DND-41 (cell line): ENCODE results near the gene MUC5B.
"Not testable (repeated sequence)": the region's sequence is repeated elsewhere in the genome, so short reads cannot be mapped to it uniquely, and the experiment has no call there.

Experiments
- ATAC-seq: fragments of 200-7000 bp; cut with Tn5 transposase; 3 replicates; pipeline ENCODE4 v1.9.1; 2021; ENCODE audit warnings: low read depth; ENCODE audit not compliant: insufficient read depth
- DNase-seq: peaks from one replicate; pipeline ENCODE4 v3.0.0-alpha.2; 2020
- H2AFZ ChIP-seq: 2 replicates; pipeline ENCODE4 v1.6.0; 2012; ENCODE audit warnings: low read depth, low read length
- H3K27ac ChIP-seq: 2 replicates; pipeline ENCODE4 v1.5.1; 2012; ENCODE audit warnings: low read length, inconsistent platforms
- H3K27me3 ChIP-seq: fragments of 200-600 bp; sonication (generic); 2 replicates; pipeline ENCODE4 v1.6.0; 2012; ENCODE audit warnings: low read length, mild to moderate bottlenecking, inconsistent platforms; ENCODE audit not compliant: insufficient read depth, poor library complexity
- H3K36me3 ChIP-seq: 2 replicates; pipeline ENCODE4 v1.5.1; 2012; ENCODE audit warnings: low read length, inconsistent platforms; ENCODE audit not compliant: insufficient read depth
- H3K4me1 ChIP-seq: 2 replicates; pipeline ENCODE4 v1.5.1; 2012; ENCODE audit warnings: mild to moderate bottlenecking, low read length; ENCODE audit not compliant: insufficient read depth
- H3K4me2 ChIP-seq: 2 replicates; pipeline ENCODE4 v1.6.0; 2012; ENCODE audit warnings: mild to moderate bottlenecking, moderate library complexity, low read length, inconsistent platforms; ENCODE audit not compliant: insufficient read depth
- H3K4me3 ChIP-seq, 2 experiments: fragments of 200-600 bp in 1 of 2; shearing (Covaris generic) in 1 of 2; 2 replicates each; pipeline ENCODE4 v1.5.1; 2012 to 2016; ENCODE audit warnings: inconsistent platforms in 2 of 2, low read length in 2 of 2, mild to moderate bottlenecking in 2 of 2, low read depth in 1 of 2, moderate library complexity in 1 of 2
- H3K79me2 ChIP-seq: 2 replicates; pipeline ENCODE4 v1.6.0; 2012; ENCODE audit warnings: low read length, inconsistent platforms; ENCODE audit not compliant: insufficient read depth
- H3K9ac ChIP-seq: 2 replicates; pipeline ENCODE4 v1.6.0; 2012; ENCODE audit warnings: low read depth, mild to moderate bottlenecking, inconsistent platforms, low read length, moderate library complexity
- H3K9me3 ChIP-seq: 2 replicates; pipeline ENCODE4 v1.5.1; 2012; ENCODE audit warnings: low read length, moderate library complexity, mild to moderate bottlenecking, inconsistent platforms; ENCODE audit not compliant: insufficient read depth, severe bottlenecking
- H4K20me1 ChIP-seq: 2 replicates; pipeline ENCODE4 v1.6.0; 2012; ENCODE audit warnings: low read length; ENCODE audit not compliant: insufficient read depth
- EZH2 ChIP-seq: IDR thresholded peaks from 3 replicates; pipeline ENCODE4 v1.6.1; 2012; ENCODE audit warnings: borderline replicate concordance, low read depth, mild to moderate bottlenecking, moderate library complexity, low read length, inconsistent platforms; ENCODE audit not compliant: severe bottlenecking
- TF ChIP-seq, protein P1 (sequence below): IDR thresholded peaks from 2 replicates; pipeline ENCODE4 v1.5.1; 2012; ENCODE audit warnings: borderline replicate concordance, low read length, moderate library complexity, mild to moderate bottlenecking; ENCODE audit not compliant: poor library complexity, severe bottlenecking; ENCODE audit errors: extremely low read depth

MUC5B gene

GRCh38 chr11:1240771-1241170, 17.9 kb downstream of the MUC5B start:
- no peak for ATAC-seq
- TF ChIP-seq, protein P1, sequence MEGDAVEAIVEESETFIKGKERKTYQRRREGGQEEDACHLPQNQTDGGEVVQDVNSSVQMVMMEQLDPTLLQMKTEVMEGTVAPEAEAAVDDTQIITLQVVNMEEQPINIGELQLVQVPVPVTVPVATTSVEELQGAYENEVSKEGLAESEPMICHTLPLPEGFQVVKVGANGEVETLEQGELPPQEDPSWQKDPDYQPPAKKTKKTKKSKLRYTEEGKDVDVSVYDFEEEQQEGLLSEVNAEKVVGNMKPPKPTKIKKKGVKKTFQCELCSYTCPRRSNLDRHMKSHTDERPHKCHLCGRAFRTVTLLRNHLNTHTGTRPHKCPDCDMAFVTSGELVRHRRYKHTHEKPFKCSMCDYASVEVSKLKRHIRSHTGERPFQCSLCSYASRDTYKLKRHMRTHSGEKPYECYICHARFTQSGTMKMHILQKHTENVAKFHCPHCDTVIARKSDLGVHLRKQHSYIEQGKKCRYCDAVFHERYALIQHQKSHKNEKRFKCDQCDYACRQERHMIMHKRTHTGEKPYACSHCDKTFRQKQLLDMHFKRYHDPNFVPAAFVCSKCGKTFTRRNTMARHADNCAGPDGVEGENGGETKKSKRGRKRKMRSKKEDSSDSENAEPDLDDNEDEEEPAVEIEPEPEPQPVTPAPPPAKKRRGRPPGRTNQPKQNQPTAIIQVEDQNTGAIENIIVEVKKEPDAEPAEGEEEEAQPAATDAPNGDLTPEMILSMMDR: no peak
- no peak for TF ChIP-seq EZH2
- Histone ChIP-seq H3K4me1 (no peaks in the 10 kb centered on the region), H3K27me3 (no peaks in the 10 kb centered on the region), H3K27ac (no peak overlapping the region), H3K36me3 (no peaks in the 10 kb centered on the region), H3K4me2 (no peak overlapping the region), H4K20me1 (no peaks in the 10 kb centered on the region), H3K4me3 (no peak overlapping the region), H3K9ac (no peak overlapping the region), H3K9me3 (no peaks in the 10 kb centered on the region), H2AFZ (no peak overlapping the region), H3K79me2 (no peaks in the 10 kb centered on the region)
- no peak for DNase-seq

GRCh38 chr11:1241706-1242105, 18.8 kb downstream of the MUC5B start:
- no peak overlapping the region for H3K4me3 ChIP-seq
- H3K4me1 ChIP-seq: no peaks in the 10 kb centered on the region
- H3K4me2 ChIP-seq: no peak overlapping the region
- no peak overlapping the region for H3K27ac ChIP-seq
- H4K20me1 ChIP-seq: no peaks in the 10 kb centered on the region
- no peak for TF ChIP-seq EZH2
- TF ChIP-seq, protein P1: no peak
- no peak for ATAC-seq
- no peak for DNase-seq
- peaks cover 4% of the 10 kb centered on the region for H3K9me3 ChIP-seq
- H3K27me3 ChIP-seq: no peaks in the 10 kb centered on the region
- H2AFZ ChIP-seq: no peak overlapping the region
- H3K79me2 ChIP-seq: no peaks in the 10 kb centered on the region
- H3K36me3 ChIP-seq: no peaks in the 10 kb centered on the region
- H3K9ac ChIP-seq: no peak overlapping the region

DNA sequence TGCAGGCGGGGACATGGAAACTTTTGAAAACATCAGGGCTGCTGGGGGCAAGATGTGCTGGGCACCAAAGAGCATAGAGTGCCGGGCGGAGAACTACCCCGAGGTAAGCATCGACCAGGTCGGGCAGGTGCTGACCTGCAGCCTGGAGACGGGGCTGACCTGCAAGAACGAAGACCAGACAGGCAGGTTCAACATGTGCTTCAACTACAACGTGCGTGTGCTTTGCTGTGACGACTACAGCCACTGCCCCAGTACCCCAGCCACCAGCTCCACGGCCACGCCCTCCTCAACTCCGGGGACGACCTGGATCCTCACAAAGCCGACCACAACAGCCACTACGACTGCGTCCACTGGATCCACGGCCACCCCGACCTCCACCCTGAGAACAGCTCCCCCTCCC, 19.4 kb downstream of the MUC5B start:
- Histone ChIP-seq H3K4me3 (no peak overlapping the region), H3K4me2 (no peak overlapping the region), H3K36me3 (no peaks in the 10 kb centered on the region), H3K4me1 (no peaks in the 10 kb centered on the region), H3K9ac (no peak overlapping the region), H3K27ac (no peak overlapping the region), H3K79me2 (no peaks in the 10 kb centered on the region), H3K27me3 (no peaks in the 10 kb centered on the region), H3K9me3 (peaks cover 4% of the 10 kb centered on the region), H2AFZ (no peak overlapping the region), H4K20me1 (no peaks in the 10 kb centered on the region)
- ATAC-seq (no peak), DNase-seq (no peak)
- no peak for TF ChIP-seq EZH2
- TF ChIP-seq, protein P1: no peak

- H3K27me3 ChIP-seq, H3K4me3 ChIP-seq, H3K4me2 ChIP-seq, H3K36me3 ChIP-seq, H3K27ac ChIP-seq, H3K9ac ChIP-seq, ATAC-seq, H3K79me2 ChIP-seq, H3K9me3 ChIP-seq, H2AFZ ChIP-seq, H3K4me1 ChIP-seq, H4K20me1 ChIP-seq, DNase-seq: not testable (repeated sequence)
Observed at GRCh38 chr11:1242751-1243150, 19.9 kb downstream of the MUC5B start.

GRCh38 chr11:1243521-1243920, 20.7 kb downstream of the MUC5B start:
- not testable (repeated sequence) for H4K20me1 ChIP-seq, DNase-seq, H3K9ac ChIP-seq, H3K27me3 ChIP-seq, H3K9me3 ChIP-seq, H3K79me2 ChIP-seq, H3K27ac ChIP-seq, H3K4me2 ChIP-seq, H2AFZ ChIP-seq, H3K4me3 ChIP-seq, H3K36me3 ChIP-seq, H3K4me1 ChIP-seq, ATAC-seq

- not testable (repeated sequence) for H4K20me1 ChIP-seq, H3K36me3 ChIP-seq, H3K9me3 ChIP-seq, H2AFZ ChIP-seq, DNase-seq, ATAC-seq, H3K27me3 ChIP-seq, H3K9ac ChIP-seq, H3K27ac ChIP-seq, H3K4me2 ChIP-seq, H3K4me1 ChIP-seq, H3K79me2 ChIP-seq, H3K4me3 ChIP-seq
Observed at GRCh38 chr11:1244557-1244956, 21.7 kb downstream of the MUC5B start.
